ENCODE results near the gene TWNK.
A peak's percentile ranks its signal among the peaks of the same experiment; 100 is the strongest.

The TWNK gene

GRCh38 chr10:100980711-100981110 is 6.6 kb upstream of the TWNK start:
- H3K4me1 ChIP-seq (ENCODE audit: control insufficient read depth, insufficient read depth, low read length): no peaks in the 10 kb centered on the region
- no peak overlapping the region for H3K27ac ChIP-seq (ENCODE audit: extremely low read depth, low read depth, low read length)
- TF ChIP-seq ZNF350 (tag by site-specific recombination; IDR thresholded peaks at IDR 0.05): no peak
- no peak for TF ChIP-seq YY2 (tag by site-specific recombination; IDR thresholded peaks at IDR 0.05)
- no peak for TF ChIP-seq ZNF791 (tag by site-specific recombination; IDR thresholded peaks at IDR 0.05)
- TF ChIP-seq ZNF10 (tag by site-specific recombination; IDR thresholded peaks at IDR 0.05): no peak
- no peak for TF ChIP-seq ZNF138 (tag by site-specific recombination; IDR thresholded peaks at IDR 0.05; ENCODE audit: borderline replicate concordance)
- TF ChIP-seq KLF8 (tag by site-specific recombination; IDR thresholded peaks at IDR 0.05): no peak
- no peak for TF ChIP-seq ZNF549 (tag by site-specific recombination; IDR thresholded peaks at IDR 0.05)
- TF ChIP-seq OSR2 (tag by site-specific recombination; IDR thresholded peaks at IDR 0.05): no peak
- TF ChIP-seq ZNF658 (tag by site-specific recombination; IDR thresholded peaks at IDR 0.05): no peak
- TF ChIP-seq OVOL3 (tag by site-specific recombination; IDR thresholded peaks at IDR 0.05): no peak
- TF ChIP-seq ZBTB17 (tag by site-specific recombination; IDR thresholded peaks at IDR 0.05): no peak
- TF ChIP-seq RBAK (tag by site-specific recombination; IDR thresholded peaks at IDR 0.05): no peak
- TF ChIP-seq ZNF404 (tag by site-specific recombination; IDR thresholded peaks at IDR 0.05): no peak
- no peak for TF ChIP-seq SP2 (tag by site-specific recombination; IDR thresholded peaks at IDR 0.05)
- TF ChIP-seq ZNF274 (IDR thresholded peaks at IDR 0.05; ENCODE audit: low read length): no peak
- TF ChIP-seq ZNF274 (tag by site-specific recombination; IDR thresholded peaks at IDR 0.05; ENCODE audit: borderline replicate concordance): no peak
- no peak for TF ChIP-seq ZNF544 (tag by site-specific recombination; IDR thresholded peaks at IDR 0.05)
- CTCF ChIA-PET: no interaction called here
- POLR2A ChIA-PET: interaction anchor here (0.5 to 0.6 kb wide), 2 partner anchors 37 to 445 kb away, joined by 3 read pairs; partner anchors contain the start of gene HIF1AN
- H3K9me3 ChIP-seq (ENCODE audit: control insufficient read depth, insufficient read depth, low read depth, low read length): no peaks in the 10 kb centered on the region
- no peak overlapping the region for H3K4me3 ChIP-seq (ENCODE audit: low read depth, low read length)
- peaks cover 4 to 77% of the 10 kb centered on the region in 2 experiments for H3K36me3 ChIP-seq (ENCODE audit: control insufficient read depth in 2 of 2, insufficient read depth in 1 of 2, low read length in 2 of 2)

GRCh38 chr10:100981178-100981772 is 6.1 kb upstream of the TWNK start:
- ChIA-PET CTCF (no interaction called here), POLR2A (interaction anchor here (0.5 kb wide), 1 partner anchor 37 kb away, joined by 3 read pairs; no protein-coding TSS in a partner anchor)
- Histone ChIP-seq H3K4me3 (ENCODE audit: low read depth, low read length) (no peak overlapping the region), H3K36me3 (ENCODE audit: control insufficient read depth in 2 of 2, insufficient read depth in 1 of 2, low read length in 2 of 2) (peaks cover 4 to 81% of the 10 kb centered on the region in 2 experiments), H3K27ac (ENCODE audit: extremely low read depth, low read depth, low read length) (no peak overlapping the region), H3K9me3 (ENCODE audit: control insufficient read depth, insufficient read depth, low read depth, low read length) (no peaks in the 10 kb centered on the region), H3K4me1 (ENCODE audit: control insufficient read depth, insufficient read depth, low read length) (peaks cover 5% of the 10 kb centered on the region)
- peak; percentile 71; the same call in 1 of the 2 replicates for TF ChIP-seq ZNF664 (tag by site-specific recombination; IDR thresholded peaks at IDR 0.05)
- no peak for TF ChIP-seq GLI2 (tag by site-specific recombination; IDR thresholded peaks at IDR 0.05; ENCODE audit: borderline replicate concordance, low read depth)
- peak; percentile 42; the same call in 1 of the 2 replicates for TF ChIP-seq ZBTB48 (tag by site-specific recombination; IDR thresholded peaks at IDR 0.05)
- no peak for TF ChIP-seq ZNF335 (tag by site-specific recombination; conservative IDR thresholded peaks at IDR 0.05)
- 0 out of 2 replicates have a peak, but pooled peaks have one; percentile 35 for TF ChIP-seq ATF2 (tag by site-specific recombination; IDR thresholded peaks at IDR 0.05; ENCODE audit: low read depth)
- no peak for TF ChIP-seq ZNF626 (tag by site-specific recombination; IDR thresholded peaks at IDR 0.05)
- no peak for TF ChIP-seq ZNF514 (tag by site-specific recombination; IDR thresholded peaks at IDR 0.05)
